Measurements from ENCODE around the gene NEK7. TPM values are rescaled to one million over a fixed set of nuclear protein-coding genes. Genes with fewer than 3 reads are reported as not detected.
A peak's percentile ranks its signal among the peaks of the same experiment; 100 is the strongest.
"Not testable (repeated sequence)": the region's sequence is repeated elsewhere in the genome, so short reads cannot be mapped to it uniquely, and the experiment has no call there.

Gene NEK7
- total RNA-seq, 1 donor from 2014 or later = 131 TPM

GRCh38 chr1:198171667-198172540 is 15.1 kb downstream of the NEK7 start:
- no peak for DNase-seq

- no peak for DNase-seq
Measured at GRCh38 chr1:198173832-198174231, 17.0 kb downstream of the NEK7 start.

GRCh38 chr1:198174297-198174696 is 17.5 kb downstream of the NEK7 start:
- no peak for DNase-seq

GRCh38 chr1:198175423-198176170 is 18.8 kb downstream of the NEK7 start:
- no peak for DNase-seq

- DNase-seq = no peak
Measured at GRCh38 chr1:198176179-198176578, 19.4 kb downstream of the NEK7 start.

- DNase-seq = no peak
Measured at GRCh38 chr1:198177546-198177945, 20.7 kb downstream of the NEK7 start.

- DNase-seq = no peak
Measured at GRCh38 chr1:198178615-198179014, 21.8 kb downstream of the NEK7 start.

GRCh38 chr1:198179556-198179981 is 22.8 kb downstream of the NEK7 start:
- peak; percentile 21 for DNase-seq

GRCh38 chr1:198183605-198184004 is 26.8 kb downstream of the NEK7 start:
- no peak for DNase-seq

- DNase-seq = no peak
Measured at GRCh38 chr1:198184516-198184915, 27.7 kb downstream of the NEK7 start.

GRCh38 chr1:198185146-198185545 is 28.3 kb downstream of the NEK7 start:
- DNase-seq = peak; percentile 16

- no peak for DNase-seq
Measured at GRCh38 chr1:198185759-198186158, 29.0 kb downstream of the NEK7 start.

- no peak for DNase-seq
Measured at GRCh38 chr1:198186916-198187580, 30.2 kb downstream of the NEK7 start.

- DNase-seq = no peak
Measured at GRCh38 chr1:198187973-198188588, 31.3 kb downstream of the NEK7 start.

- no peak for DNase-seq
Measured at GRCh38 chr1:198191117-198191516, 34.3 kb downstream of the NEK7 start.

GRCh38 chr1:198193871-198194270 is 37.1 kb downstream of the NEK7 start:
- DNase-seq = not testable (repeated sequence)

- DNase-seq = no peak
Measured at GRCh38 chr1:198196630-198197029, 39.8 kb downstream of the NEK7 start.

- DNase-seq = no peak
Measured at GRCh38 chr1:198197285-198197684, 40.5 kb downstream of the NEK7 start.

GRCh38 chr1:198199105-198199504 is 42.3 kb downstream of the NEK7 start:
- DNase-seq = no peak

GRCh38 chr1:198201956-198202784 is 45.4 kb downstream of the NEK7 start:
- no peak for DNase-seq

GRCh38 chr1:198203434-198203833 is 46.6 kb downstream of the NEK7 start:
- DNase-seq = no peak
